Measurements from ENCODE around the gene AHRR.

The AHRR gene

DNA sequence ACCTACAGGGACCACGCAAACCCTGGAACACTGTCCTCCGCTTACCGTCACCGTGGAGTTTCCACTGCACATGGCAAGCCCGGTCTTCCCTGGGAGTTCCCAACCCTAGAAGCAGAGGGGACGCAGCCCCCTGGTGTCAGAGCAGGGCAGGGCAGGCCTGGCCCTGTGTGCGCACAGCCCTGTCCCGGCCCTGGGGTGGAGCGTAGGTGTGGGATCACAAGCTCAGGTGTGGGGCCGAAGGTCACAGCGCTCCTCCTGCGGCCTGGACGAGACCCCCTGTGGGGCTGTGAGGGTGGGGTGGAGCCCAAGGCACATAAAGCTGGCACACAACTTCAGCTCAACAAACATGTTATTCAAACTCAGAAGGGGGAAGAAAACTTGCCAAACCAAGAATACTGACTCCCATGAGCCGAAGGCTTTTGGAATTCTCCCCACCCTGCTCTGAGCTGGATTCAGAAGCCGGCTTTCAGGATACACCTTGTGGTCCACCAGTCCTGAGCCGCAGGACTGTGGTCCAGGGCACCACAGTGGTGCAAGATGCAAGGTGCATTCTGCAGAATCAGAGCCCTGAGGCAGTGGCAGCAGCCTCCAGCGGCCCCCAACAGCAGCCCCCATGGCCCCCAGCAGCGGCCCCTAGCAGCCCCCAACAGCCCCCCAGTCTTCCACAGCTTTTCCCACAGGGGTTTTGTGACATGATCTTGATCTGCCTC is 109.6 kb downstream of the AHRR start:
- DNase-seq: peak; percentile 66

DNA sequence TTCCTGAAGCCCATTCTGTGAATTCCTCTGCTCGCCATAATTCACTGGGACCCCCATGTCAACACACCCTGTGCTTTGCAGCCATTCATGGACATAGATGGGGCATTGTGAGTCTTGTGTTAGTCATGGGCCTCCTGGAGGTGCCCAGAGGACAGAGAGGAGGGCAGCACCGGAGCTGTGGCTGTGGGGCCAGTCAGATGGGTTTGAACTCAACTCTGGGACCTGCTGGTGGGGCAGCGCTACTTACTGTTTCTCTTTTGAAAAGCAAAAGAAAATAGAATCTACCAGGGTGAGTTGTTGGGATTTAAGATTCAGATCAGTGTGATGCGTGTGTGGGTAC is 110.2 kb downstream of the AHRR start:
- DNase-seq: no peak

DNA sequence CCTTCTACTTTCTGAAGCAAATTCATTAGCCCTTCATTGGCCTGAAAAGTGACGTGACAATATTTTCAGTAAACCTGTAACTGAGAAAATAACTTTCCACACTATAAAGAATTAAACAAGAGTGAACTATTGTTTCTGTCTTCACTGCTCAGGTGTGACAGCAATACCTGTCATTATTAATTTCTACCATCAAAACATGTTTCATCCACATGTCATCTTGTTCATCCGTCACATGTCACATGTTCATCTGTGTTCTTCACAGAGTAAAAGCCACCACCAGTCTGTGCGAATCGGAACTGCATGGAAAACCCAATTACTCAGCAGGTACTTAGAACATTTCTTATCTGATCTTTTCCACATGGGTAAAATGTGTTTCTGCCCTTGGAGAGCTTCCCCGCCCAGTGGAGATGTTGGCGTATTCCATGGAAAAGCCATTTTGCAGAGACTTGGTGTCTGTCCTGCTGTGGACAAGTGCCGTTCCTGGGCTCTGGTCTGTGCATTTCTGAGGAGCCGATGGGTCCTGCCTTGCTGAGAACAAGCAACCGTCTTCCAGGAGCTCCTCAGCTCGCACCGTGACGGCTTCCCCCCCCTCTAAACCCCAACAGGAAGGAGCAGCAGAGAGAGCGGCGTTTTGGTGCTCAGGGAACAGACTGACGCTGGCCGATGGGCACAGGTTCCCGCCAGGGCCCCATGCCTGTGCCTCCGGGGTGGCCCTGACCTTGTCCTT is 110.8 kb downstream of the AHRR start:
- no peak for DNase-seq

DNA sequence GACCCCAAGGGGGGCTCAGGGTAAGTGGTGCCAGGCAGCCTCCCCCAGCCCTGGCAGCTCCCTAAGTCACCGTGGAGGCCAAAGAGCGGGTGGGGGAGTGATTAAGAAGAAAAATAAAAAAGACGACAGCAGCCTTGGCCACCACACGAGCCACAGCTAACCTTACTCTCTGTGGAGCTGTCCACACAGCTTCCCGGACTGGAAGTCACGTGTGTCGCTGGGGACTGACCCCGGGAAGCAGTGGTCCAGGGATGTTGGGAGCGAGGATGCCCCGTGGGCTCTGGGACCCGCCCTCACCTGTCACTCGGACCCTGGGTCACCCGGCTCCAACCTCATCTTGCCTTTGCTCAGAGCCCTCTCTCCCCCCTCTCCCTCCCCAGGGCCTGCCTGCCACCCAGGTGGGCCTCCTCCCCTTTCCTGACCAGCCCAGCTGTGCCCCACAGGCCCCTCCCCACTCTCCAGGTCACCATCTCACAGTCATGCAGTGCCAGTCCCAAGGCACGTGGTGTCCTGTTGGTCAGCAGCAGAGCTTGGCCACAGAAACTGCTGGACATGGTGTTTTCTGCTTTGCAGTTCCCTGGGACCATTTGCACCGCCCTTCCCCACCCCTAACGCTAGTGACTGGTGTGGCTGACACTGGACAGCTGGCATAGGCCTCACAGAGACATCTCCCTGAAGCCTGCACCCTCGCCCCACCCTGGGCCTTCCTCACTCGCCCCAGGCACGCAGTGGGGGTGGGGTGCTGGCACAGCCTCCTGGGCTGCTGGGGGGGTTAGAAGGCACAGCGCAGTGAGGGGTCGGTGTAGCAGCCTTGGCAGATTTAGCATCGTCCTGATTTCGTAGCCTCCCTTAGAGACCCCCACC is 111.6 kb downstream of the AHRR start:
- DNase-seq: no peak

DNA sequence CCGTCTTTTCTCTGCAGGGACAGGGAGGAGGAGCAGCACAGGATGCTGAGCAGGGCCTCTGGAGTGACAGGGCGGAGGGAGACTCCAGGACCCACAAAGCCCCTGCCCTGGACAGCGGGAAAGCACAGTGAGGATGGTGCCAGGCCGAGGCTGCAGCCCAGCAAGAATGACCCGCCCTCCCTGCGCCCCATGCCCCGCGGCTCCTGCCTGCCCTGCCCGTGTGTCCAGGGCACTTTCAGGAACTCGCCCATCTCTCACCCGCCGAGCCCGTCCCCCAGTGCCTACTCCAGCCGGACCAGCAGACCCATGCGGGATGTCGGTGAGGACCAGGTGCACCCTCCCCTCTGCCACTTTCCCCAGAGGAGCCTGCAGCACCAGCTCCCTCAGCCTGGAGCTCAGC is 112.3 kb downstream of the AHRR start:
- no peak for DNase-seq

DNA sequence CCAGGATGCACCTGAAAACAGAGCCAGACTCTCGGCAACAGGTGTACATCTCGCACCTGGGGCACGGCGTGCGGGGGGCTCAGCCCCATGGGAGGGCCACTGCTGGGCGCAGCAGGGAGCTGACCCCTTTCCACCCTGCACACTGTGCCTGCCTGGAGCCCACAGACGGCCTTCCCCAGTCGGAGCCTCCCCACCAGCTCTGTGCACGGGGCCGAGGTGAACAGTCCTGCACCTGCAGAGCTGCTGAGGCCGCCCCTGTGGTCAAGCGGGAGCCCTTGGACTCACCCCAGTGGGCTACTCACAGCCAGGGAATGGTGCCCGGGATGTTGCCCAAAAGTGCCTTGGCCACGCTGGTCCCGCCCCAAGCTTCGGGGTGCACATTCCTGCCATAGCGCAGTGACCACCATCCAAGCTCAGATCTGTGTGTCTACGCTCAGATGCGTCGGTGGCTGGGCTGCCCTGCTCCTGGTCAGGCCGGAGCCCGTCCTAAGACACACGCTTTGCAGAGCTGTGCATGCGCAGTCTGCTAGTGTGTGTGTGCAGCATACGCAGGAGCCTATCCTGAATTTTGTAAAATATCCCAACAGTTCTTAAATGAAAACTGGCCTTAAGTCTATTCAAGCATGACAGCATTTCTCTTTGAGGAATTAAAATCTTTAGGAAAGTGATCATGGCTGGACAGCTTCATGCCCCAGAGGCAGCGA is 113.1 kb downstream of the AHRR start:
- no peak for DNase-seq

DNA sequence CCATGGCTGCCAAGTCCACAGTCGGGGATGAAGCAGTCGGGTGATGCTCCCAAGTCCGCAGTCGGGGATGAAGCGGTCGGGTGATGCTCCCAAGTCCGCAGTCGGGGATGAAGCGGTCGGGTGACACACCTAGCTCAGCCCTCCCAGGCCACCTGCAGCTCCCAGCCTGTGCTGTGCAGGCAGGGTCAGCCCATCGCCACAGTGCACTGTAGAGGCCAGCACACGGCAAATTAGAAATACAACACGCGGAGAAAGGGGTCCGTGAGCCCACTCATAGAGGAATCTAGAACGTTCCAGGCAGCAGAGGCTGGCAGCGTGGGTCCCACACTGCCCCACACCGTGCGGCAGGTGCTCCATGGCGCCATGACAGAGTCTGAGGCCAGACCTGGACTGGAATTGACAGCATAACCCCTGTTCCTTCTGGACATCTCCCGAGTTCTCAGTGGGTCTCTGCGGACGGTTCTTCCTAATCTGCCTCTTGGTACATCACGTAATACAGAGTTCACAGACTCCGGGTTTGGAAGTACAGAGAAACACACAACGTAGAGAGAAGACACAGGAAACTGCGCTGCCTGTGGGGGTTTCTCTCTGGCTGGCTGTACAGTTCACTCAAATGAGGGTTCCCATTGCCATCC is 113.8 kb downstream of the AHRR start:
- no peak for DNase-seq

DNA sequence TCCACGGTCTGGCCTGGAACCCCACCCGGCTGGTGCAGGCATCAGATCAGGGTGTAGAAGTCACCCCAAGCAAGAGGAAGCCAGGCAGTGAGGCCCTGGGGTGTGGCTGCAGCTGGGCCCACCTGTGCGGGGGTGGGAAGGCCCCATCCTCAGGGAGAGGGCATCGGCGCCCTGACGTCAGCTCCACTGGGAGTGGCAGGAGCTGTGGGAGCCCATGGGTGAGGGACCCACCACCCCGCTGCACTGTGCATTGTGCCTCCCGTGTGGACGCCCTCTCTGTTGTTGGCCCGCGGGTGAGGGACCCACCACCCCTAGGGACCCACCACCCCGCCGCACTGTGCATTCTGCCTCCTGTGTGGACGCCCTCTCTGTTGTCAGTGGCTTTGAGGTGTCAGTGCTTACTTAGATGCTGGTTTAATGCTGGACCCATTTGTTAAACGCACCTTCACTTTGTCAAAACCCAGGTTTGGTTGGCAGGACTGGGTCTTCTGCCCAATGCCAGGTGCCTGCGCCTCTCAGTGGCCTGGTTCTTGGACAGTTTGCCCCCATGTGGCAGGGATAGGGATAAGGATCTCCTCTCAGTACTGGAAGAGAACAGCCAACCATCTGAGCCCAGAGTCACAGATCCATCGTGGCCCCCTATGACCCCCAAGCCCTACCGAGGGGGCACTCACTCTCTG is 114.6 kb downstream of the AHRR start:
- DNase-seq: no peak

DNA sequence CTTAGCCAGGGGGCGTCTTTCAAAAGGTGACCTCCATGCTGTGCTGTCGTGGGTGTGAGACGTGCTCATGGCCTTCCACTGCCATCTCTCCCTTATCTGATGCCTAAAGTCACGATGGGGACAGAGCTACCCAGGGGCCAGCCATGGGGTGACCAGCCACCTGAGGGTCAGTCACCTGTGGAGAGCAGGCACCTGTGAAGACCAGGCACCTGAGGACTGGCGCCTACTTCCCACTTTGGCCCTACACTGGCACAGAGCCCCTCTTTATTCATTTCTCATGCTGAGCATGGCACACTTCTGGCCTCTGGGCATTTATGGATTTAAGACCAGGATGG is 115.1 kb downstream of the AHRR start:
- no peak for DNase-seq

DNA sequence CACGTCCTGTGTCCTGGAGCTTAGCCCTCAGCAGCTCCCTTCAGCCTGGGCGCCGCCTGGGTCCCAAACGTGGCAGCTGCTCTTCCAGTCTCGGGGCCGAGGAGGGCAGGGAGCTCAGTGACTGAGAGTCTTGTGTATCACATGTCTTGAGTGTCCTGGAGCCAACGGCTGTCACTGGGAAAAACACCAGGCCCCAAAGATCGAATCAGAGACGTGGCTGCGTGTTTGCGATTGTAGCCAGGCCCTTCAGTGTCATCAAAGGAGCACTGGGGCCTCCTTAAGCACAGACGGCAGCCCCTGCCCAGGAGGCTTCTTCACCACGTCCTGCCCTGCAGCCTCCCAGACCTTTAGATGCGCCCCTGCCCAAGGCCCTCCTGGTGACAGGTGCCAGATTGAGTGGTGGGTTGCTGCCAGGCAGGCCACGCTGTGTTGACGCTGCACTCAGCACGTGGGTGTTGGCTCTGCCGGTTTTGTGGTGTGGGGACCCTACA is 115.8 kb downstream of the AHRR start:
- no peak for DNase-seq

DNA sequence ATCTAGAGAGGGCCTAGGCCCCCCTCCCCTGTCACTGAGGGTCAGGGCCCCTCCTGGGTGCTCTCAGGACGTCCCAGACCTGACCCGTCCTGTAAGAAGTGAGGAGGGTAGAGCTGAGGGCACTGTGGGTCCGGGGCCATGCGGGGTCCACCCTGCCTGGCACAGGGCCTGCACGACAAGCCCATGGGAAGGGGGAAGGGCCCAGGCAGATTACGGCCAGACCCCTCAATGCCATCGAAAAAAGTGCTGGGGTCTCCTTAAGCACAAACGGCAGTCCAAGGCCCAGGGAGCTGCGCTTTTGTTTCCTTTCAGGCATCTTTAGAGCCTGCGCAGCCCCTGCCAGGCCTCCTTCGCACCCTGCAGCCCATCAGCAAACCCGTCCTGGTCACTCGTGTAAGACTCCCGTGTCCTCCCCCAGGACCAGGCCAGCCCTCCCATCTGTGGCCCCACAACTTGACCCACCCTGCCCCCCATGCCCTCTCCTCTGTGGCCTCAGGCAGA is 117.0 kb downstream of the AHRR start:
- no peak for DNase-seq

DNA sequence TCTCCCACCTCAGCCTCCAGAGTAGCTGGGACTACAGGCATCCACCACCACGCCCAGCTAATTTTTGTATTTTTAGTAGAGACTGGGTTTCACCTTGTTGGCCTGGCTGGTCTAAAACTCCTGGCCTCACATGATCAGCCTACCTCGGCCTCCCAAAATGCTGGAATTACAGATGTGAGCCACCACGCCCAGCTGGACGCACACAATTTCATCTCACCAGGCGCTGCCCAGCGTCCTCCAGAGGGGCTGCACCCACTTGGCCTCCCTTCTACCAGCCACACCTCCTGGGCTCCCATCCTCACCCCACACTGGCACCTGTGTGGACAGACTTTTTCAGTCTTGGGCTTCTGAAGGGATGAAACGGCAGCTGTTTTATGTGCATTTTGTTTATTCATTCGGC is 117.7 kb downstream of the AHRR start:
- no peak for DNase-seq

DNA sequence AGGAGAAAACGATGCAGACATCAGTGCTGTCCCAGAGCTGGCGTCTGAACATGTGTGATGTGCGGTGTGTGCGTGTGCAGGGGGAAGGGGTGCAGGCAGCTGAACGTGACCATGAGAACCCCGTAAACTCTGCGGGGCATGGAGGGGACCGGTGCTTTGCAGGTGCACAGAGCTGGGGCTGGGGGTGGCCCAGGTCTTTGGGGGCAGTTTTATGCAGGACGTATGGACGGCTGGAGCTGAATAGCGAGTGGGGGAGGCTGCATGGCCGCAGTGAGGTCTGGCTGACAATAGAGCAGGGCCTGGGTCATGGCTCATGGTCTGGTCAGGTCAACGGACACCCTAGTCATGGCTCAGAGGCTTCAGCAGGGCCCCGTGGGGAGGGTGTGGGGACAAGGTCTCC is 118.1 kb downstream of the AHRR start:
- no peak for DNase-seq

DNA sequence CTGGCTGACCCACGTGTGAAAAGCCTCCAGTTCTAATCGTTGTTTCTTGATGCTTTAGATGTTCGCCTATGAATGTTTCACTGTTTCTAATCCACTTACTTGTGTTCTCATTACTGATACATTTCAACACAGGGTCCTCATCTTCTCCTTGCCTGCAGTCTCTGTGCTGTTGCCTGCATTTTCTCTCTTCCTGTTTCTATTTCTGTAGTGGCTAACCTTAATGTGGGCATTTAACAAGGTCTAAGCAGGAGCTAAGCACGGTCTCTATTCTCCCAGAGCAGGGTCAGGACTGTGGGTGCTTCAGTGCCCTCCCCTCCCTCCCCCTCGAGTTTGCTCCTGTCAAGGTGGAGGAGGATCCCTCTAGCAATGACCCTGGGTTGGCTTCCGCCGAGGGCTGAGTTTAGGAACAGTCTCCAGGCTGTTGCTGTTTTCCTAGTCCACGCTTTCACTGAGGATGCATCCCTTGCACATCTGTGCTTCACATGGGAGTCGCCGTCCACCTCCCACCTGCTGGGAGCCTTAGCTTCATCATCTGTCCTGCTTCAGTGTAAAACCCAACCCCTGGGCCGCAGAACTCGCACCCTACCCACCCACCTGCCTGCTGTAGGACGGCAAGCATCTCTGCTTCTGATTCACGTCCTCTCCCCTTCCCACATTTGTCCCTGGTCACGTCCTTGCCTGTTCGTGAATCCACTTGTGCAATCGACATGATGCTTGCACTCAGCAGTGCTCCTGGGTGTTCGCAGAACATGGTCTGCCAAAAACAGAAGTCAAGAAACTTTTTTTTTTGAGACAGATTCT is 119.1 kb downstream of the AHRR start:
- no peak for DNase-seq

DNA sequence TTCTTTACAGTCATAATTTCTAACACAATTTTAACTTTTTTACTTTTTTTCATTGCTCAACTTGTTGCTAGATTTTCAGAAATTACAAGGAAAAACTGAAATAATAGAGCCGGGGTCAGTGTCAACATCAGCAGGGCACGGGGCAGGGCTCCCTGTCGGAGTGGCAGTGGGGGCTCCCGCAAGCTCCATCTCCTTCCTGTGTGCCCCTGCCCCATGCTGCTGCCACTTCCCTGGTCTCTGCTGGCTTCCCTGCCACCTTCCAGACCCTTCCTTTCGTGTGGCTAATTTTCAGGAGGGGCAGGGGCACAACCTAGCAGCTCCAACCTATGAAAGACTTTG is 120.5 kb downstream of the AHRR start:
- DNase-seq: no peak

DNA sequence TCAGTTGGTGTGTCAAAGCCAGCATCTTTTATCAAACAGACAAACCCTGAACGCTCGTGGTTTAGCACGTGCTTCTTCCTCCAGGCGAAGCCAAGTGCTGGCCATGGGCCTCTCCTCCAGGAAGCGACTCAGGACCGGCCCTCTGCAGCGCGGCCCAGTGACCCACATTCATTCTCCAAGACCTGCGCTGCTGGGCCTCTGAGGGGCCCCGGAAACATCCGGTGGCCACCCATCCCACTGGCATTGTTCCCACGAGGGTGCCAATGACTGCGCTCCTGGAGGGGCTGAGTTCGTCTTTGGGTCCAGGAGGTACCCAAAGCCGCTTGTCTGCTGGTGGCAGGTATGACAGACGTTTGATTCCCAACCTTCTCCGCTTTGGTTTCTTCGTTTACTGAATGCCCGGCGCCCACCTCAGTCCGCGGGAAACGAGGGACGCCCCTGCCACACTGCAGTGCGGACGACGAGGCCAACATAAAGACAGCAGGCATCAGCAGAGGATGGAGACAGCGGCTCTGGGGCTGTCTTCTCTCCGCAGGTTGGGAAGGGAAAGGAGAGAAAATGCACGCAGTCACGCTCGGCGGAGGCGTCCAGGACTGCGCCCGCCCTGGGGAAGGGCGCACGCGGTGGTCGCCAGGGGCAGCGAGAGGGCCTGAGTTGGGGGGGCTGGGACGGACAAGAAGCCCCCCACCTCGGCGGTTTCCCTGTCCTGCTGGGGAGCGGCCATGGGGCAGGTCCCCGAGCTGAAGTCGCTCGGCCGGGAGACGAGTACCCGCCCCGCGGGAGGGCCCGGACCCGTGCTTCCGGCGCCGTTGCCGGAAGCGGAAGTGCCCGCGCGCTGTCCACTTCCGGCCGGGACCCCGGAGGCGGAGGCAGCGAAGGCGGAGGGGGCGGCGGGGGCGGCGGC is 121.1 kb downstream of the AHRR start, which contains the start of gene EXOC3:
TSS of gene EXOC3 (plus strand) at position 842 of the 904 bp plus-strand sequence. CDS start 3,030 bp downstream, outside the sequence.
- peak; percentile 25 for DNase-seq

DNA sequence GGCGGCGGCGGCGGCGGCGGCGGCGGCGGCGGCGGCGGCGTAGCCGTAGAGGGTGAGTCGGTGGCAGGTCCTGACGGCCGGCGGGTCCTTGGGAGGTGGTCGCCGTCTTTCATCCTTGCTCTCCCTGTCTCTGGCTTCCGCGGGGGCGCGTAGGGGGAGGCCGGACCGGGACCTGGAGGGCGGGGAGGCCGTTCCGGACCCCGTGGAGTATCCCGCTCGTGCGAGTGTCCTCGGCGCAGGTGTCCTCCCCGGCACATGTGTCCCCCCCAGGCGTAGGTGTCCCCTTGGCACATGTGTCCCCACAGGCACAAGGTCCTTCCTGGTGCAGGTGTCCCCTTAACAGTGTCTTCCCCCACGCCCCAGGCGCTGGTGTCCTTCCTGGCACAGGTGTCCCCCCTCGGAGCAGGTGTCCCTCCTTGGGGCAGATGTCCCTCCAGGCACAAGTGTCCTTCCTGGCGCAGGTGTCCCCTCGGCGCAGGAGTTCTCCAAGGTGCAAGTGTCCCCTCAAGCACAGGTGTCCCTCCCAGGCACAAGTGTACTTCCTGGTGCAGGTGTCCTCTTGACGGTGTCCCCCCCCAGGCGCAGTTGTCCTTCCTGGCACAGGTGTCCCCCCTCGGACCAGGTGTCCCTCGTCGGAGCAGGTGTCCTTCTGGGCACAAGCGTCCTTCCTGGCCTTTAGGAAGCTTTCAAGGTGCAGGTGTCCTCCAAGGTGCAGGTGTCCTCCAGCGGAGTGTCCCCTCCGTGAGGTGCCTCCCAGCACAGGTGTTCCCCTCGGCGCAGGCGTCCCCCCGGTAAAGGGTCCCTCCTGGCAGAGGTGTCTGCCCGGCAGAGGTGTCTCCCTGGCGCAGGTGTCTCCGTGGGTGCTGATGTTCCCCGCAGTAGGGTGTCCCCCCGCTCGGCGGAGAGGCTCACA is 122.0 kb downstream of the AHRR start:
- no peak for DNase-seq

DNA sequence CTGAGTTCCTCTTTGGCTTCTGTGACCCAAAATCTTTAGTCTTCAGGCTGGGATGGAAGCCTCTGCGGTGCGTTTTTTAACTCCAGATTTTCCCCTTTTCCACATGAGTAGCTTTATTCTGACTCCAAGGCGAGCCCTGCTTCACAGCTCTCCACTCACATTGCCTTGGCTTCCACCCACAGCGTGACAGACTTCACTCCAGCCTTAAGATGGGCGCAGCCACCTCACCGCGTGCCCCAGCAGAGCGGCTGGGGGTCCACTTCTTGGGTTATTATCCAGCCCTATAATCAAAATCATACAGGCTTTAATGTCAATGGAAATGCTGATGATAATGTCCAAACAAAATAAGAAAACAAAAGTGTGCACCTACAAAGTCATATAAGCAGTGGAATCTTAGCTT is 122.7 kb downstream of the AHRR start:
- DNase-seq: no peak

DNA sequence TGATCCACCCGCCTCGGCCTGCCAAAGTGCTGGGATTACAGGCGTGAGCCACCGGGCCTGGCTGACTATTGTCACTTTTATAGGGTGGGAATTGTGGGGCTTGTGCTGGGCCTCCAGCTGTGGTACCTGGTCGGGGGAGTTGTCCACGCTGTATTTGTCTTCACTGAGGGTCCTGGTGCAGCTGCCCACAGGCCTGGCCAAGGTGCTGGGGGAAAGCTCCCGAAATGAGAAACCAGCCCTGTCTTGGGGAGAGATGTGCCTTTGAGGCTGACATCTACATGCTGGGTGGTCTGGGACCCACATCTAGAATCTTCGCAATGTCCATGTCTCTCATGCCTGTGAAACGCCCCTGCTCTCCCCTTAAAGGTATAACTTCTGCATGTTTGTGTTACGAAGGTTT is 124.1 kb downstream of the AHRR start:
- no peak for DNase-seq
